Ovary (tissue), 3 donors: ENCODE measurements around the gene EPHB1.

Experiments
- POLR2A ChIP-seq: fragments of 450-650 bp; IDR thresholded peaks from one replicate; pipeline ENCODE4 v1.6.1; 2017; ENCODE audit warnings: antibody characterized with exemption, mild to moderate bottlenecking, moderate library complexity
- TF ChIP-seq, protein P1 (sequence below), 3 donors: fragments of 450-650 bp in 2 of 3; fragments of 200-600 bp in 1 of 3; IDR thresholded peaks; one replicate each; pipeline versions ENCODE4 v1.5.1 to v1.8.0; 2016 to 2022; ENCODE audit warnings: antibody characterized with exemption in 3 of 3, mild to moderate bottlenecking in 1 of 3
- donor health status: DM: no; HTN: no; CAD: no.

DNA sequence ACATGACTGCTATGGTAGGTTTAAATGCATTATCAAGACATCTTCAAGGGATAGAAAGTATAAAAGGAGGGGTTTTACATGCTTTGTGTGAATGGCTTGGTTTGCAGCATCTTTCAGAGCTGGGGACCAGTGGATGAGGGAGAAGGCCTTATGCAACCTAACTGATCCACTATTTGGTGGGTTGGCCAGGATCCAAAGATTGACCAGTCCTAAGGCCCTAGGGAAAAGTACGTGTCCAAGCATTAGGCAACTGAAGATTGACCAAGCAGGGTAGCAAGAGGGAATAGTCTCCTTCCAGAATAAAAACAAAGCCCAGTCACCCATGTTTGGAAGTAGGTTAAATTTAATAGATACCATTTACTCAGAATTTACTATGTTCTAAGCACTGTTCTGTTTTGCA lies 509.3 kb downstream of the EPHB1 start:
- TF ChIP-seq, protein P1, sequence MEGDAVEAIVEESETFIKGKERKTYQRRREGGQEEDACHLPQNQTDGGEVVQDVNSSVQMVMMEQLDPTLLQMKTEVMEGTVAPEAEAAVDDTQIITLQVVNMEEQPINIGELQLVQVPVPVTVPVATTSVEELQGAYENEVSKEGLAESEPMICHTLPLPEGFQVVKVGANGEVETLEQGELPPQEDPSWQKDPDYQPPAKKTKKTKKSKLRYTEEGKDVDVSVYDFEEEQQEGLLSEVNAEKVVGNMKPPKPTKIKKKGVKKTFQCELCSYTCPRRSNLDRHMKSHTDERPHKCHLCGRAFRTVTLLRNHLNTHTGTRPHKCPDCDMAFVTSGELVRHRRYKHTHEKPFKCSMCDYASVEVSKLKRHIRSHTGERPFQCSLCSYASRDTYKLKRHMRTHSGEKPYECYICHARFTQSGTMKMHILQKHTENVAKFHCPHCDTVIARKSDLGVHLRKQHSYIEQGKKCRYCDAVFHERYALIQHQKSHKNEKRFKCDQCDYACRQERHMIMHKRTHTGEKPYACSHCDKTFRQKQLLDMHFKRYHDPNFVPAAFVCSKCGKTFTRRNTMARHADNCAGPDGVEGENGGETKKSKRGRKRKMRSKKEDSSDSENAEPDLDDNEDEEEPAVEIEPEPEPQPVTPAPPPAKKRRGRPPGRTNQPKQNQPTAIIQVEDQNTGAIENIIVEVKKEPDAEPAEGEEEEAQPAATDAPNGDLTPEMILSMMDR (IDR thresholded peaks at IDR 0.05), result no peak
- no peak for TF ChIP-seq POLR2A
